Astrocyte (in vitro differentiated cells and primary cell): Measurements from ENCODE around the gene CCNL1.

ENCODE experiments used
- EZH2 ChIP-seq: IDR thresholded peaks from 2 replicates; pipeline ENCODE4 v1.6.1; 2012; ENCODE audit warnings: mild to moderate bottlenecking, low read length, inconsistent platforms; ENCODE audit not compliant: insufficient read depth
- TF ChIP-seq, protein P1 (sequence below): IDR thresholded peaks from 2 replicates; pipeline ENCODE4 v1.5.1; 2011; ENCODE audit warnings: low read depth, mild to moderate bottlenecking, inconsistent platforms, low read length, moderate library complexity; ENCODE audit not compliant: insufficient read depth

DNA sequence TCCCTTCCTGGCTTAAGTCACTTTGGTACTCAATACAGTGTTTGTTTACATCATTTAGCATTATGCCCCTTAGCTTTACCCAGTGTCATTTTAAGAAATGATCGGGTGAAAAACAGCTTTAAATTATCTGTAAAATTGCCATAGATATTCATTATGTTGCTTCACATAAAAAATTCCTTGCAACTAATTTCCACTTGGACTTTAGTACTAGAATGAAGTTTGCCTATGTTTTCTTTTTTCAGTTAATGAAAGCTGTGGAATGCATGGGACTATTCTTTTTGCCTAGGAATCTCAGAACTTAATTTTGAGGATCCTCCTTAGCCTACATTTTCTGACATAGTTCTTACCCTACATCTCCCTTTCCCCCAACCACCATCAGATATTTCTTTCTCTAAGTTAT lies 38.4 kb downstream of the CCNL1 start:
- TF ChIP-seq EZH2 = no peak
- TF ChIP-seq, protein P1, sequence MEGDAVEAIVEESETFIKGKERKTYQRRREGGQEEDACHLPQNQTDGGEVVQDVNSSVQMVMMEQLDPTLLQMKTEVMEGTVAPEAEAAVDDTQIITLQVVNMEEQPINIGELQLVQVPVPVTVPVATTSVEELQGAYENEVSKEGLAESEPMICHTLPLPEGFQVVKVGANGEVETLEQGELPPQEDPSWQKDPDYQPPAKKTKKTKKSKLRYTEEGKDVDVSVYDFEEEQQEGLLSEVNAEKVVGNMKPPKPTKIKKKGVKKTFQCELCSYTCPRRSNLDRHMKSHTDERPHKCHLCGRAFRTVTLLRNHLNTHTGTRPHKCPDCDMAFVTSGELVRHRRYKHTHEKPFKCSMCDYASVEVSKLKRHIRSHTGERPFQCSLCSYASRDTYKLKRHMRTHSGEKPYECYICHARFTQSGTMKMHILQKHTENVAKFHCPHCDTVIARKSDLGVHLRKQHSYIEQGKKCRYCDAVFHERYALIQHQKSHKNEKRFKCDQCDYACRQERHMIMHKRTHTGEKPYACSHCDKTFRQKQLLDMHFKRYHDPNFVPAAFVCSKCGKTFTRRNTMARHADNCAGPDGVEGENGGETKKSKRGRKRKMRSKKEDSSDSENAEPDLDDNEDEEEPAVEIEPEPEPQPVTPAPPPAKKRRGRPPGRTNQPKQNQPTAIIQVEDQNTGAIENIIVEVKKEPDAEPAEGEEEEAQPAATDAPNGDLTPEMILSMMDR = no peak
